Naive B cell (primary cell): ENCODE data around the gene SMOC1. TPM values are rescaled to one million over a fixed set of nuclear protein-coding genes. Genes with fewer than 3 reads are reported as not detected.
A peak's percentile ranks its signal among the peaks of the same experiment; 100 is the strongest.

Source experiments
- ATAC-seq, 2 donors: fragments of 150-1000 bp; cut with Tn5 transposase; 2 replicates each; pipeline ENCODE4 v1.10.0; 2021; ENCODE audit warnings: low read depth in 2 of 2, mild to moderate bottlenecking in 2 of 2, moderate library complexity in 2 of 2
- DNase-seq: peaks from one replicate; pipeline ENCODE4 v3.0.0; 2022
- H3K27ac Mint-ChIP-seq, 6 donors: one replicate each; pipeline ENCODE4 v1.8.0; 2020 to 2022; ENCODE audit warnings: mild to moderate bottlenecking in 6 of 6, mixed read lengths in 6 of 6, moderate library complexity in 5 of 6, inconsistent platforms in 2 of 6
- H3K27me3 Mint-ChIP-seq, 3 donors: one replicate each; pipeline ENCODE4 v1.8.0; 2021 to 2022; ENCODE audit warnings: mixed read lengths in 3 of 3, mild to moderate bottlenecking in 1 of 3
- H3K36me3 Mint-ChIP-seq, 2 donors: one replicate each; pipeline ENCODE4 v1.8.0; 2020 to 2022; ENCODE audit warnings: mixed read lengths in 2 of 2, inconsistent platforms in 1 of 2, mild to moderate bottlenecking in 1 of 2
- H3K4me1 Mint-ChIP-seq, 3 donors: one replicate each; pipeline ENCODE4 v1.8.0; 2020 to 2022; ENCODE audit warnings: mixed read lengths in 3 of 3, inconsistent platforms in 1 of 3, mild to moderate bottlenecking in 1 of 3, moderate library complexity in 1 of 3
- H3K4me3 Mint-ChIP-seq, 8 donors: one replicate each; pipeline ENCODE4 v1.8.0; 2020 to 2022; ENCODE audit warnings: mild to moderate bottlenecking in 8 of 8, mixed read lengths in 8 of 8, moderate library complexity in 8 of 8, inconsistent platforms in 2 of 8
- H3K9me3 Mint-ChIP-seq, 7 donors: one replicate each; pipeline ENCODE4 v1.8.0; 2020 to 2022; ENCODE audit warnings: mixed read lengths in 7 of 7, mild to moderate bottlenecking in 5 of 7, inconsistent platforms in 2 of 7, moderate library complexity in 1 of 7
- polyA plus RNA-seq, 6 donors: library from polyadenylated mRNA; unstranded; fragments of 300-500 nt; fragmentation: Illumina TruSeq; gene quantifications; one replicate each; pipeline ENCODE4 v1.2.3, GENCODE V29; 2021; ENCODE audit warnings: low read depth in 6 of 6

SMOC1 gene
- not detected for polyA plus RNA-seq

GRCh38 chr14:69879175-69880043, at the start of gene SMOC1:
TSS of gene SMOC1 (plus strand) at chr14:69879416. CDS start at chr14:69879679, 263 bp downstream.
- no peaks in the 10 kb centered on the region for H3K36me3 Mint-ChIP-seq
- peak within 1 kb of the TSS in 1 of 6 donors; percentile 21 for H3K27ac Mint-ChIP-seq
- ATAC-seq (peak in 1 of 2 donors; percentile 34), DNase-seq (no peak)
- H3K27me3 Mint-ChIP-seq = peaks cover 36 to 72% (median 64%) of the 10 kb centered on the region in 3 donors
- H3K4me1 Mint-ChIP-seq = peaks cover 0 to 4% (median 0%) of the 10 kb centered on the region in 3 donors
- peak within 1 kb of the TSS in 1 of 8 donors; percentile 36 for H3K4me3 Mint-ChIP-seq
- H3K9me3 Mint-ChIP-seq = peaks cover 0 to 5% (median 3%) of the 10 kb centered on the region in 7 donors

GRCh38 chr14:69838881-69839416, 40.3 kb upstream of the SMOC1 start:
- DNase-seq (no peak), ATAC-seq (no peak)
- no peaks in the 10 kb centered on the region for H3K9me3 Mint-ChIP-seq
- H3K36me3 Mint-ChIP-seq = no peaks in the 10 kb centered on the region
- H3K4me1 Mint-ChIP-seq = no peaks in the 10 kb centered on the region
- no peak overlapping the region for H3K27ac Mint-ChIP-seq
- no peak overlapping the region for H3K4me3 Mint-ChIP-seq
- H3K27me3 Mint-ChIP-seq = peaks cover 5 to 9% (median 8%) of the 10 kb centered on the region in 3 donors

GRCh38 chr14:69839661-69840060, 39.6 kb upstream of the SMOC1 start:
- no peaks in the 10 kb centered on the region for H3K9me3 Mint-ChIP-seq
- no peak overlapping the region for H3K4me3 Mint-ChIP-seq
- no peaks in the 10 kb centered on the region for H3K36me3 Mint-ChIP-seq
- DNase-seq (no peak), ATAC-seq (no peak)
- no peaks in the 10 kb centered on the region for H3K4me1 Mint-ChIP-seq
- peaks cover 5 to 9% (median 8%) of the 10 kb centered on the region in 3 donors for H3K27me3 Mint-ChIP-seq
- H3K27ac Mint-ChIP-seq = no peak overlapping the region

GRCh38 chr14:69841656-69842055, 37.6 kb upstream of the SMOC1 start:
- DNase-seq (no peak), ATAC-seq (no peak)
- H3K4me1 Mint-ChIP-seq = no peaks in the 10 kb centered on the region
- H3K9me3 Mint-ChIP-seq = no peaks in the 10 kb centered on the region
- no peak overlapping the region for H3K27ac Mint-ChIP-seq
- no peak overlapping the region for H3K4me3 Mint-ChIP-seq
- H3K27me3 Mint-ChIP-seq = peaks cover 0 to 8% (median 2%) of the 10 kb centered on the region in 3 donors
- no peaks in the 10 kb centered on the region for H3K36me3 Mint-ChIP-seq

GRCh38 chr14:69842686-69843420, 36.4 kb upstream of the SMOC1 start:
- H3K27ac Mint-ChIP-seq = no peak overlapping the region
- no peak overlapping the region for H3K4me3 Mint-ChIP-seq
- H3K9me3 Mint-ChIP-seq = no peaks in the 10 kb centered on the region
- no peak for DNase-seq
- no peaks in the 10 kb centered on the region for H3K36me3 Mint-ChIP-seq
- H3K4me1 Mint-ChIP-seq = no peaks in the 10 kb centered on the region
- no peak for ATAC-seq
- H3K27me3 Mint-ChIP-seq = peaks cover 0 to 9% (median 4%) of the 10 kb centered on the region in 3 donors

- Mint-ChIP-seq H3K36me3 (no peaks in the 10 kb centered on the region), H3K27me3 (peaks cover 4 to 13% (median 10%) of the 10 kb centered on the region in 3 donors), H3K4me1 (no peaks in the 10 kb centered on the region), H3K27ac (no peak overlapping the region), H3K9me3 (no peaks in the 10 kb centered on the region), H3K4me3 (no peak overlapping the region)
- no peak for ATAC-seq
- no peak for DNase-seq
Observed at GRCh38 chr14:69844171-69844570, 35.0 kb upstream of the SMOC1 start.

GRCh38 chr14:69845050-69845581, 34.1 kb upstream of the SMOC1 start:
- no peak for DNase-seq
- Mint-ChIP-seq H3K9me3 (no peaks in the 10 kb centered on the region), H3K36me3 (no peaks in the 10 kb centered on the region), H3K4me1 (peaks cover 0 to 4% (median 3%) of the 10 kb centered on the region in 3 donors), H3K27me3 (peaks cover 9 to 17% (median 13%) of the 10 kb centered on the region in 3 donors), H3K4me3 (no peak overlapping the region), H3K27ac (no peak overlapping the region)
- ATAC-seq = no peak

- Mint-ChIP-seq H3K27ac (no peak overlapping the region), H3K4me1 (peaks cover 0 to 4% (median 3%) of the 10 kb centered on the region in 3 donors), H3K27me3 (peaks cover 9 to 17% (median 13%) of the 10 kb centered on the region in 3 donors), H3K4me3 (no peak overlapping the region), H3K9me3 (no peaks in the 10 kb centered on the region), H3K36me3 (no peaks in the 10 kb centered on the region)
- DNase-seq (no peak), ATAC-seq (no peak)
Observed at GRCh38 chr14:69845787-69846186, 33.4 kb upstream of the SMOC1 start.

GRCh38 chr14:69848156-69848555, 31.1 kb upstream of the SMOC1 start:
- Mint-ChIP-seq H3K4me1 (peaks cover 0 to 4% (median 3%) of the 10 kb centered on the region in 3 donors), H3K27ac (no peak overlapping the region), H3K4me3 (no peak overlapping the region), H3K36me3 (no peaks in the 10 kb centered on the region), H3K9me3 (no peaks in the 10 kb centered on the region), H3K27me3 (peaks cover 9 to 17% (median 13%) of the 10 kb centered on the region in 3 donors)
- DNase-seq (no peak), ATAC-seq (no peak)

- Mint-ChIP-seq H3K27ac (no peak overlapping the region), H3K9me3 (no peaks in the 10 kb centered on the region), H3K4me3 (no peak overlapping the region), H3K27me3 (peaks cover 9 to 17% (median 13%) of the 10 kb centered on the region in 3 donors), H3K36me3 (no peaks in the 10 kb centered on the region), H3K4me1 (peaks cover 0 to 4% (median 3%) of the 10 kb centered on the region in 3 donors)
- DNase-seq (no peak), ATAC-seq (no peak)
Observed at GRCh38 chr14:69848903-69849391, 30.3 kb upstream of the SMOC1 start.

GRCh38 chr14:69850086-69850735, 29.0 kb upstream of the SMOC1 start:
- DNase-seq (no peak), ATAC-seq (no peak)
- Mint-ChIP-seq H3K9me3 (no peaks in the 10 kb centered on the region), H3K4me3 (no peak overlapping the region), H3K27me3 (peaks cover 9 to 17% (median 9%) of the 10 kb centered on the region in 3 donors), H3K36me3 (no peaks in the 10 kb centered on the region), H3K4me1 (peaks cover 0 to 4% (median 3%) of the 10 kb centered on the region in 3 donors), H3K27ac (no peak overlapping the region)

- DNase-seq = no peak
- Mint-ChIP-seq H3K27me3 (peaks cover 8 to 17% (median 9%) of the 10 kb centered on the region in 3 donors), H3K36me3 (no peaks in the 10 kb centered on the region), H3K4me1 (peaks cover 0 to 4% (median 3%) of the 10 kb centered on the region in 3 donors), H3K4me3 (no peak overlapping the region), H3K9me3 (no peaks in the 10 kb centered on the region), H3K27ac (no peak overlapping the region)
- ATAC-seq = no peak
Observed at GRCh38 chr14:69850736-69851112, 28.5 kb upstream of the SMOC1 start.
